GM19467 (cell line): ENCODE results near the gene CLIP1.
"Not testable (repeated sequence)": the region's sequence is repeated elsewhere in the genome, so short reads cannot be mapped to it uniquely, and the experiment has no call there.

ENCODE experiments used
- ATAC-seq: cut with Tn5 transposase; IDR thresholded peaks from one replicate; pipeline ENCODE4 v1.9.1; 2021; ENCODE audit warnings: mild to moderate bottlenecking, moderate library complexity; ENCODE audit not compliant: unreplicated experiment

CLIP1 gene

GRCh38 chr12:122421821-122422729 lies at the start of gene CLIP1:
Gene CLIP1, minus strand, starts transcription at chr12:122422669. Its CDS starts 42,217 bp downstream, at chr12:122380452.
- peak; percentile 50 for ATAC-seq

DNA sequence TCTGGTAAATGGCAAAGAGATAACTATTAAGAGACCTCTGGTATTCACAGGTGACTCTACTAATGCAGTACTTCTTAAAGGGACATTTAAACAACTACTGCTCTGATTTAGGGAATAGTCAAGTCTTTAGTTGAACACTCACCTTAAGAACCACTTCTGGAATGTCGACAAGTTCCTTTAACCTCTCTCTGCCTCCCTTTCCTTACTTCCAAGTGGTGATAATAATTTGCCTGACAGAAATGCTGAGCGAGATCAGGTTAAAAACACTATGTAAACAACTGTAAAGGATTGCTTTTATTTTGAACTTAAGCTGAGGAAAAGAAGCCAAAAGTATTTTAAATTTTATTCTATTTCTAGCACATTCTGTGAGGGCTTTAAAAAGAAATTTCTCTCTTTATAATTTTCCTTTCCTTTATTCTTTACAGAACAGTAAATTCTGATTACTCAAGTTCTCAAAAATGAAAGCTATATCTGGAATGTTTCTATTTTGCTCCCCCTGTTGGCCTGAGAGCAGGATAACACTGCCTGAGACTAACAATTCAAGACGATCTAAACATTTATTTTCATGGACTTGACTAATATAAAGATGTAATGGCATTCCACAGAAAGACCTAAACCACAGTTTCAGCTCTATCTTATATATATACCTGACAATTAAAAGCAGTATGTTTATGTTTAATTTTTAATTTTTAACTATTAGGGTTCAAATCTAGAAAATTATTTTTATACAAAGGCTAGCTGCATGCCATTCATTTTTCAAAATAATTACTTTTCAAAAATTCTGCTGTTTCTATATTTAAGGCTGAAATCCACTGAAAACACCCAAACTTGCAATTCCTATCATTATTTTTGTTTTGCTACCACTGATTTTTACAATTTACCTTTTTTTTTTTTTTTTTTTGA lies 49.1 kb upstream of the CLIP1 start:
- no peak for ATAC-seq

- not testable (repeated sequence) for ATAC-seq
These were observed 48.1 kb upstream of the CLIP1 start for GRCh38 chr12:122470576-122470975.

GRCh38 chr12:122469856-122470255 lies 47.4 kb upstream of the CLIP1 start:
- ATAC-seq = not testable (repeated sequence)

DNA sequence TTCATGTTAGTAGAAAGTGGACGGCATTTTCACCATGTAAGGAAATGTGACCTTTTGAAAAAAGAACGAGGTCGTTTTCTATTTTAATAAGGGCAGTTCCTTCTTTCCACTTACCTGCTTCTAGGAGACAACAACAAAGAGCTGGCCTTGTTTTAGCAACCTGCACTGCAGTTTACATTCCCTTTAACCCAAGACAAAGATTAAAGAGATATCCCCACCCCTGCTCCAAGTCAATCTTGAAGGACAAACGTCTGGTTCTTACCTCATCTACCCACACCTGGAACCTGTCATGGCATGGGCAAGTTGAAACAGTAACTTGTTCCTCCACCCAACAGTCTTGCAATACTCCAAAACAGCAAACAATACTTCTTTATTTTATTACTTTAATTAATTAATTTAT lies 45.5 kb upstream of the CLIP1 start:
- no peak for ATAC-seq

GRCh38 chr12:122464317-122465042 lies 42.0 kb upstream of the CLIP1 start:
- not testable (repeated sequence) for ATAC-seq

DNA sequence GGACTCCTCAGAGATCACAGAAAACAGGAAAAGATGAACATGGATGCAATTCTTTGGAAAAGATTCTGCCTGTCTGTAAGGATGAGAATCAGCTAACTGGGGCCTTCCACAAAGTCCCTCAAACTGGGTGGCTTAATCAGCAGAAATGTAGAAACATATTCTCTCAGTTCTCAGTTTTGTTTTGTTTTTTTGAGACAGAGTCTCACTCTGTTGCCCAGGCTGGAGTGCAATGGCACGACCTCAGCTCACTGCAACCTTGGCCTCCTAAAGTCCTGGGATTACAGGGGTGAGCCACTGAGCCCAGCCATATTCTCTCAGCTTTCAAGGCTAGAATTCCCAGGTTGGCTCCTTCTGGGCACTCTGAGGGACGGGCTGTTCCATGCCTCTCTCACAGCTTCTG lies 38.2 kb upstream of the CLIP1 start:
- ATAC-seq = no peak

- ATAC-seq = no peak
These were observed 37.6 kb upstream of the CLIP1 start for GRCh38 chr12:122460061-122460460.

DNA sequence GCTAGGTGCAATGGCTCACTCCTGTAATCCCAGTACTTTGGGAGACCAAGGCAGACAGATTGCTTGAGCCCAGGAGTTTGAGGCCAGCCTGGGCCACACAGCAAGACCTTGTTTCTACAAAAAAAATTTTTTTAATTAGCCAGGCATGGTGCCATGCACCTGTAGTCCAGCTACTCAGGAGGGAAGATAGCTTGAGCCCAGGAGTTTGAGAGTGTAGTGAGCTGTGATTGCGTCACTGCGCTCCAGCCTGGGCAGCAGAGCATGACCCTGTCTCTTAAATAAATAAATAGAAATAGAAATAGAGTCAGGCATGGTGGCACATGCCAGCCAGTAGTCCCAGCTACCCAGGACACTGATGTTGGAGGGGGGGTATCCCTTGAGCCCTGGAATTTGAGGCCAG lies 36.7 kb upstream of the CLIP1 start:
- no peak for ATAC-seq

DNA sequence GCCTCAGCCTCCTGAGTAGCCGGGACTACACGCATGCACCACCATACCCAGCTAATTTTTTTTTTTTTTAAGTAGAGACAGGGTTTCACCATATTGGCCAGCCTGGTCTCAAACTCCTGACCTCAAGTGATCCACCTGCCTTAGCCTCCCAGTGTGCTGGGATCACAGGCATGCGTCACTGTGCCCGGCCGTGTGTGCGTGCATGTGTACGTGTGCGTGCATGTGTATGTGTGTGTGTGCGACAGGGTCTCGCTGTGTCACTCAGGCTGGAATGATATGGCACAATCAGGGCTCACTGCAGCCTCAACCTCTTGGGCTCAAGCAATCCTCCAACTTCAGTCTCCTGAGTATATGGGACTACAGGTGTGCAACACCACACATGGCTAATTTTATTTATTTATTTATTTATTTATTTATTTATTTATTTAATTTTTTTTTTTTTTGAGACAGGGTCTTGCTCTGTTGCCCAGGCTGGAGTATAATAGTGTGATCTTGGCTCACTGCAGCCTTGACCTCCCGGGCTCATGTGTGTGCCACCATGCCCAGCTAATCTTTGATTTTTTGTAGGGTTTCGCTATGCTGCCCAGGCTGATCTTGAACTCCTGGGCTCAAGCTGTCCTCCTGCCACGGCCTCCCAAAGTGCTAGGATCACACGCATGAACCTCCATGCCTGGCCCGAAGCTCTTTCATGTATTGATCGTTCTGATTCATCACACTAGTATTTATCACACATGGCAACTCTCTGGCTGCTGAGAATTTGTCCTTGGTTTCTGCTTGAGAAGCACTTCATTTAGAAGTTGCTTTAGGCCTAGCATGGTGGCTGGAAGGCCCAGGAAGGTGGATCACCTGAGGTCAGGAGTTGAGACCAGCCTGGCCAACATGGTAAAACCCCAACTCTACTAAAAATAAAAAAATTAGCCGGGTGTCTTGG lies 35.9 kb upstream of the CLIP1 start:
- no peak for ATAC-seq

- no peak for ATAC-seq
These were observed 35.2 kb upstream of the CLIP1 start for GRCh38 chr12:122457627-122458026.

GRCh38 chr12:122454739-122455138 lies 32.3 kb upstream of the CLIP1 start:
- ATAC-seq = no peak

DNA sequence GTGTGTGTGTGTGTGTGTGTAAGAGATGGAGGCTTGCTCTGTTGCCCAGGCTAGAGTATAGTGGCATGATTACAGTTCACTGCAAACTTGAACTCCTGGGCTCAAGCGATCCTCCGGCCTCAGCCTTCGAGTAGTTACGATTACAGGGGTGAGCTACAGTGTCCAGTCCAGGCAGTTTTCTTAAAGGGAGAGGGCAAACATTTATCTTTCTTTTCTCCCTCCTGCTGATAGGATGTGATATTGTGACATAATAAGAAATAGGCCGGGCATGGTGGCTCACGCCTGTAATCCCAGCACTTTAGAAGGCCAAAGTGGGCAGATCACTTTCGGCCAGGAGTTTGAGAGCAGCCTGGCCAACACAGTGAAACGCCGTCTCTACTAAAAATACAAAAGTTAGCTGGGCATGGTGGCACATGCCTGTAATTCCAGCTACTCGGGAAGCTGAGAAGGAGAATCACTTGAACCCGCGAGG lies 31.8 kb upstream of the CLIP1 start:
- ATAC-seq = no peak

GRCh38 chr12:122452701-122453285 lies 30.3 kb upstream of the CLIP1 start:
- ATAC-seq = no peak

DNA sequence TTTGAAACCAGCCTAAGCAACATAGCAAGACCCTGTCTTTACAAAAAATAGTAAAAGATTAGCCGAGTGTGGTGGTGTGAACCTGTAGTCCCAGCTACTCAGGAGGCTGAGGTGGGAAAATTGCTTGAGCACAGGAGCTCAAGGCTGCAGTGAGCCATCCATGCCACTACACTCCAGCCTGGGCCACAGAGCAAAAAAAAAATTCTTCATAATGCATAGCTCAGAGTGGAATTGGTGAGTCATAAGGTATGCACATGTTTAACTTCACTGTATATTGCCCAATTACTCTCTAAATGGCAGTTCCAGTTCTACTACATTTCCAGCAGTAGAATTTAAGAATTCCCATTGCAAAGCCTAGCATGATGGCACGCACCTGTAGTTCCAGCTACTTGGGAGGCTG lies 26.8 kb upstream of the CLIP1 start:
- no peak for ATAC-seq

GRCh38 chr12:122447825-122448224 lies 25.4 kb upstream of the CLIP1 start:
- not testable (repeated sequence) for ATAC-seq

DNA sequence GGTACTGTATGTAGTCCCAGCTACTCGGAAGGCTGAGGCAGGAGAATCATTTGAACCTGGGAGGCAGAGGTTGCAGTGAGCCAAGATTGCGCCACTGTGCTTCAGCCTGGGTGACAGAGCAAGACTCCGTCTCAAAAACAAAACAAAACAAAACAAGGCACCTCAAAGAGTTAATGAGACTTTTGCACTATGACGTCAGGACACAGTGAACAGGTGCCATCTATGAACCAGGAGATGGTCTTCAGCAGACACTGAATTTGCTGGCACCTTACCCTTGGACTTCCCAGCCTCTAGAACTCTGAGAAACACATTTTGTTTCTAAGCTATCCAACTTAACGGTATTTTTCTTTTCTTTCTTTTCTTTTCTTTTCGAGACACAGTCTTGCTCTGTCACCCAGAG lies 23.9 kb upstream of the CLIP1 start:
- not testable (repeated sequence) for ATAC-seq

DNA sequence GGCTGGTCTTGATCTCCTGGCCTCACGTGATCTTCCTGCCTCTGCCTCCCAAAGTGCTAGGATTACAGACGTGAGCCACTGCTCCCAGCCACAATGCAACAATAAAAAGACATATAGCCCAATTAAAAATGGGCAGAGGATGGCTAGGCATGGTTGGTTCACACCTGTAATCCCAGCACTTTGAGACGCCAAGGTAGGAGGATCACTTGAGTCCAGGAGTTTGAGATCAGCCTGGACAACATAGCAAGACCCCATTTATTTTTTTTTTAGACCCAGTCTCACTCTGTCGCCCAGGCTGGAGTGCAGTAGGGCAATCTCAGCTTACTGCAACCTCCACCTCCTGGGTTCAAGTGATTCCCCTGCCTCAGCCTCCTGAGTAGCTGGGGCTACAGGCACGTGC lies 21.6 kb upstream of the CLIP1 start:
- not testable (repeated sequence) for ATAC-seq

- not testable (repeated sequence) for ATAC-seq
These were observed 16.4 kb upstream of the CLIP1 start for GRCh38 chr12:122438822-122439221.
